Neural cell (in vitro differentiated cells): Measurements from ENCODE around the gene RPL27A.

Experiments
- CTCF ChIP-seq: fragments of 450-650 bp; IDR thresholded peaks from 2 replicates; pipeline ENCODE4 v1.5.1; 2014; ENCODE audit warnings: antibody characterized with exemption, mild to moderate bottlenecking, moderate library complexity; ENCODE audit not compliant: poor library complexity, severe bottlenecking
- EZH2 ChIP-seq: fragments of 200-600, 300-800 bp; shearing (Covaris generic), sonication (generic); IDR thresholded peaks from 2 replicates; pipeline ENCODE4 v1.6.1; 2014; ENCODE audit warnings: antibody characterized with exemption, low read length, borderline replicate concordance, mild to moderate bottlenecking; ENCODE audit not compliant: insufficient read depth, poor library complexity, severe bottlenecking
- MXI1 ChIP-seq: fragments of 450-650 bp; conservative IDR thresholded peaks from 2 replicates; pipeline ENCODE4 v1.6.1; 2014; ENCODE audit warnings: antibody characterized with exemption, mild to moderate bottlenecking; ENCODE audit not compliant: poor library complexity, severe bottlenecking
- POLR2AphosphoS5 ChIP-seq: IDR thresholded peaks from 2 replicates; pipeline ENCODE4 v1.6.1; 2012
- SMC3 ChIP-seq: fragments of 450-650 bp; conservative IDR thresholded peaks from 2 replicates; pipeline ENCODE4 v1.6.1; 2014; ENCODE audit warnings: antibody characterized with exemption, mild to moderate bottlenecking, moderate library complexity; ENCODE audit not compliant: poor library complexity
- TAF1 ChIP-seq: IDR thresholded peaks from 2 replicates; pipeline ENCODE4 v1.6.1; 2012; ENCODE audit warnings: low read depth

DNA sequence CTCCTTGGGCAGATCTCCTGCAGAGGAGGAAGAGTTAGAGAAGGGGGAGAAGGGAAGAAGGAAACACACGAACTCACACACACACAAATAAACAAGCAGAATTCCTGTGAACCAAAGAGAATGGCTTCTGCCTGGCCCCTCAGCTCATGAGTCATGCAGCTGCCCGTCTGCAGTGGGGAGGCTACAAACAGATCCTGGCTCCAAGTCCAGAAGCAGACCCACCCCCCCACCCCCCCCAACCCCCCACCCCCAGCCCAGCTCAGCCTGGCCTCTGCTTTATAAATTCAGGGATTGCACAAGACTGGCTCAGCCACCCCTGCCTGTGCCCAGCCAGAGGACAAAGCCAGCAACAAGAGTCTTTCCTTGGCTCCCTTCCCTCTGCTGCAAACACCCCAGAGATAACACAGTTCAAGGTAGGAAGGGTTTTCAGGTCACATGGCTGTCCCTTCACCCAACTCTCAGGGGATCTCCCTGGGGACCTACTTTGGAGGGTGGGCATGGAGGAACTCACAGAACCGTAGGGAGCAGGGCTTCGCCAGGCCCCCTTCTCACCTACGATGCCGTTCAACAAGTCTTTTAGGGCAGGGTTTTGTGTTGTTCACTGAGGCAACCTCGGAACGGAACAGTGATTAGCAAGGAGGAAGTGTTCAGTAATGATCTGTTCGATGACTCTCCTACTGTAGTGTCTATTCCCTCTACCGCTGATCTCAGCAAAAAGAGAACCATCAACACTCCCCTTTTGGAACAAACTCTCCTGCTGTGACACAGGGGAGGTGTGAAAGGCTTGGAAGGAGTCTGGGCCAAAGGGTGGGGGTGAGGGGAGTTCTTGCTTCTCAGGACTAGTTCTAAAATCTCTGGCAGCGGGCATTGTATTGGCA, 35.5 kb downstream of the RPL27A start:
- TF ChIP-seq SMC3: no peak
- TF ChIP-seq CTCF: no peak
- TF ChIP-seq EZH2: no peak
- TF ChIP-seq MXI1: no peak
- no peak for TF ChIP-seq POLR2AphosphoS5
- TF ChIP-seq TAF1: no peak
